SIG-M5 treated with dmso at 0.1 percent for 504 hours (cell line): Measurements from ENCODE around the gene PFN1.

Source experiments
- DNase-seq: peaks from one replicate; lab custom pipeline; 2025; ENCODE audit not compliant: unreplicated experiment; lab: John Stamatoyannopoulos, UW

Gene PFN1

DNA sequence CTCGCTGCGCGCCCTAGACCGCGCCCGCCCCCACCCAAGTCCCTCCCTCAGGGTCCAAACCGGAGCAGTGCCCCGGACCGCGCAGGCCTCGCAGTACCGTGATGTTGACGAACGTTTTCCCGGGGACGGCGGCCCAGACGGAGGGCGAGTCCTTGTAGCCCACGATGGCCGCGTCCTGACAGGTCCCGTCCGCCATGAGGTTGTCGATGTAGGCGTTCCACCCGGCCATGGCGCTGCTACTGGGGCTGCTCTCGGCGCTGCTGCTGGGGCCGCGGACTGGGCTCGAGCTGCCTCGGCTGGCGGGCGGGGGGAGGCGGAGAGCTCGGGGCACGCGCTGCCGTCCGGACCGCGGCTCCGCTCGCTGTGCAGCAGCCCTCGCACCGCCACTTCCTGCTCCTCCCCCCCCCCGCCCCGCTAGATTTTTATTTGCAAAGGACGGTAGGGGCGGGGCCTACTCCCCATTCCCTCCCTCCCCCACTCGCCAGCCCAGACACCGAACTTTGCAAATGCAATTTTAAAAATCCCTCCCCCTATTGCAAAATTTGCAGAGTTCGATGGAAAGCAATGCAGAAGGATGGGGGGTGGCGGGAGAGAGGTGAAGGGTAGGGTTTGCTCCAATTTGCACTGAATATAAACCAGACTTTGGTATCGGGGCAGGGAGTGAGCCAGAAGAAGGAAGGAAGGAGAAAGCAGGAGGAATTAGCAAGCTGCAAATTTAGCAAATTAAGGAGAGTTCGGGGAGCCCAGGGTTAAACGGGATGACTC is at the start of gene PFN1:
TSS of gene PFN1 (minus strand) at position 365 of the 765 bp plus-strand sequence. CDS start at position 229, 136 bp downstream.
- DNase-seq: peak; percentile 93

DNA sequence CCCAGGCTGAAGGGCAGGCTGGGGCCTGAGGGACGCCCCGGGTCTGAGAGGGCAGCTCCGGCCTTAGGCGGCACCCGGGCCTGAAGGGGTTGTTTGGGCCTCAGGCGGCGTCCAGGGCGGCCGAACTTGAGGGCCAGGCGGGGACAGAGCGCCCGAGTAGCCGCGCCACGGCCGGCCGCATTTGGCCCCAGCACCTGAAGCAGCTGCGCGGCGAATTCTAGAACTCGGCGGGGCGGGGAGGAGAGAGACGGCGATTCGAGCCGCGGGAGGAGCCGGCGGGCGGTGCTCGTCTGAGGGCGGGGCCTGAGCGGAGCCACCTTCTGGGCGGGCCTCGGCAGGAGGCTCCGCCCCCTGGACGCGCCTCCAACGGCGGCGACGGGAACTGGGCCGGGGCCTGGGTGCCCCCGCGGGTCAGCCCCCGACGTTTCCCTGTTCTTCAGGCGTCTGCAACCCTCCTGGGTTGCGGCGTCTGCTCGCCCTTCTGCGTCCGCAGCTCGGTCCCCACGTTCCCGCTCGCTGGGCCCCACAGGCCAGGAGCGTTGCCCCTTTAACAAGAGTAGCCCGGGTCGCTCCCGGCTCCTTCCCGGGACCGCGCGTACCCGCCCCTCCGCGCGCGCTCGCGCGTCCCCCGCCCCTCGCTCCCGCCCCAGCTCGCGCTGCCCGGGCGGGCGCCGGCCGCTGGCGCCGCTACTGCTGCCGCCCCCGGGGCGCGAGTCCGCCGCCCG is 49.1 kb upstream of the PFN1 start, which contains the start of the genes INCA1 and KIF1C:
TSS of gene INCA1 (minus strand) at position 221 of the 725 bp plus-strand sequence. CDS start 3,085 bp downstream, outside the sequence.
TSS of gene KIF1C (plus strand) at position 649 of the 725 bp plus-strand sequence. CDS start 2,297 bp downstream, outside the sequence.
- DNase-seq: peak; percentile 81

GRCh38 chr17:4994081-4994595 is 45.8 kb upstream of the PFN1 start:
- no peak for DNase-seq

GRCh38 chr17:4987767-4988567 is 39.6 kb upstream of the PFN1 start:
- no peak for DNase-seq

DNA sequence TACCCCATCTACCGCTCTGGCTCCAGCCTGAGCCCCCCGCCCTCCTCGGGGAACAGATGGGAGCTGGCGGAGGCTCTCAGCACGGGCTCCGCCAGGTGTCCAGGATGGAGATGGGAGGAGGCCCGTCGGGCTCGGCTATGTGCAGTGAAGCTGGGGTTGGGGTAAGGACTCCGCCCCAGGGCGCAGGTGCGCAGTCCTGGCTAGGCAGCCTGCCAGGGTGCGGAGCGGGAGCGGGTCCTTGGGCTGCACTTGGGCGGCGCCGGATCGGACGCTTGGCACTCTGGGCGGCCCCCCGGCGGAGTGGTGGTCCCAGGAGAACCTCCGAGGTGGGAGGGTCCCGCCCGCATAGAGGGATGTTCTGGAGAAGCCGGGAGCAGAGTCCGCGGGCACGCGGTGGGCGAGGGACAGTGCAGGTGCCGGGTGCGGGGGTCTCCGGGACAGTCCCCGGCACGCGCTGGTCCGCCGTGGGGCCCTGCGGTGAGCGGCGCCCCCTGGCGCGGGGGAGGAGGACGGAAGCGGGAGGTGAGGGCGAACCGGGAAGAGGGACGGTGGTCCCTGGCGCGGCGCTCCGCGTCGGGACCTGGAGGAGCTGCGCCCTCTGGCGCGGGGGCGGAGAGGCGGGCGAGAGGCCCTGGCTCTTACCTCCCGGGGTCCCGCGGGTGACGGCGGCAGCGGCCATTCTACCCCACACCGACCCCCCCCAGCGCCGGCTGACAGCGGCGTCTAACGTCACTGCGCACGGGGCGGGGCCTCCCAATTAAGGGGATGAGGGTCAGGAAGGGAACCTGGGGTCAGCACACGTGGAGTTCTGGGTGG is 38.8 kb upstream of the PFN1 start, which contains the start of gene CAMTA2:
TSS of gene CAMTA2 (minus strand) at position 725 of the 816 bp plus-strand sequence. CDS start 1,453 bp downstream, outside the sequence.
- peak; percentile 72 for DNase-seq

GRCh38 chr17:4986403-4986802 is 38.1 kb upstream of the PFN1 start:
- no peak for DNase-seq

GRCh38 chr17:4982305-4982704 is 34.0 kb upstream of the PFN1 start:
- no peak for DNase-seq

GRCh38 chr17:4980644-4981216 is 32.4 kb upstream of the PFN1 start:
- DNase-seq: peak; percentile 39

GRCh38 chr17:4978726-4979125 is 30.4 kb upstream of the PFN1 start:
- peak; percentile 68 for DNase-seq

- no peak for DNase-seq
Measured at GRCh38 chr17:4974115-4974670, 25.9 kb upstream of the PFN1 start.

- no peak for DNase-seq
Measured at GRCh38 chr17:4973256-4974114, 25.2 kb upstream of the PFN1 start.

GRCh38 chr17:4972752-4973151 is 24.4 kb upstream of the PFN1 start:
- no peak for DNase-seq

DNA sequence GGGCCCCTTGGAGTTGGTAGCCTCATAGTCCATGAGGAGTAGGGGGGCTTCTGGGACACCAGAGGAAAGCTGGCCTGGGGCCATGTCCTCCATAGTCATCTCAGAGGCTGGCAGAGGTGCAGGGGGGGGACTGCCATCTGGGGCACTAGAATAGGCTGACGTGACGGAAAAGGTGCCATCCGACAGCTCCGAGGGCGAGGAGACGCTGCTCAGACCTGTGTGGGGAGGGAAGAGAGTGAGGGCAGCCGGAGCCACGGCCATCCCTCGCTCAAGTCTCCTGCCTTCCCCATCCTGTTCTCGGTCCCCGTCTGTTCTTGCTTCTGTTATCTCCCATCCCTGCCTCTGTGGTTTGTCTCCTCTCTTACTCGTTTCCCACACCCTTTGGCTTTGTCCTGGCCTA is 24.0 kb upstream of the PFN1 start:
- DNase-seq: no peak

DNA sequence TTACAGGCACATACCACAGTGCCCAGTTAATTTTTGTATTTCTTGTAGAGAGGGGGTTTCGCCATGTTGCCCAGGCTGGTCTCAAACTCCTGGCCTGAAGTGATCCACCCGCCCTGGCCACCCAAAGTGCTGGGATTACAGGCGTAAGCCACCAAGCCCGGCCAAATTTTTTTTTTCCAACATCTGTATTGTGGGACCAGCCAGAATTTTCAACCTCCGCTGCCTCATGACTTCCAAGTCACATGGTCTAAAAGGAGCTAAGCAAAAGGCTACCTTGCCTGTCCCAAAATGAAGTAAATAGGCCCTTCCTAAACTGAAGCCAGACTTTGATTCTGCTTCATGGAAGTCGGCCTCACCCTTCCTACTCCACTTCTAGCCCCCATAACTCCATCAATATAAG is 23.5 kb upstream of the PFN1 start:
- DNase-seq: no peak

DNA sequence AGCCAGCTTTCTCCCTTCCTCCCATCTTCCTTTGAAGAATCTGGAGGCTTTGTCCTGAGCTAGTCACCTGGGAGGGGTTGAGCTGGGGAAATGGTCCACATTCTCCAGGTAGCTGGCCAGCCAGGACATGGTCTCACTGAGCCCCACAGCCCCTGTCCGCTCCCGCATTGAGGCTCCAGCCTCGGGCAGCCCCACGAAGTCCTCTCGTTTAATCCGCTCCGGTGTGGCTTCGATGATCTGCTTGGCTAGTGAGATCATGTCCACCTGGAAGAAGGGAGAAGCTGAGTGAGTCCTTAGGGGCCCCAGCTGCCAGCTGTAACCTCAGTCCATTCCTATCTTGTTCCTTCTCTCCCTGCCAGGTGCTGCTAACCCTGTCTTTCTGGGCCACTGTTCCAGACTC is 21.9 kb upstream of the PFN1 start:
- DNase-seq: no peak

DNA sequence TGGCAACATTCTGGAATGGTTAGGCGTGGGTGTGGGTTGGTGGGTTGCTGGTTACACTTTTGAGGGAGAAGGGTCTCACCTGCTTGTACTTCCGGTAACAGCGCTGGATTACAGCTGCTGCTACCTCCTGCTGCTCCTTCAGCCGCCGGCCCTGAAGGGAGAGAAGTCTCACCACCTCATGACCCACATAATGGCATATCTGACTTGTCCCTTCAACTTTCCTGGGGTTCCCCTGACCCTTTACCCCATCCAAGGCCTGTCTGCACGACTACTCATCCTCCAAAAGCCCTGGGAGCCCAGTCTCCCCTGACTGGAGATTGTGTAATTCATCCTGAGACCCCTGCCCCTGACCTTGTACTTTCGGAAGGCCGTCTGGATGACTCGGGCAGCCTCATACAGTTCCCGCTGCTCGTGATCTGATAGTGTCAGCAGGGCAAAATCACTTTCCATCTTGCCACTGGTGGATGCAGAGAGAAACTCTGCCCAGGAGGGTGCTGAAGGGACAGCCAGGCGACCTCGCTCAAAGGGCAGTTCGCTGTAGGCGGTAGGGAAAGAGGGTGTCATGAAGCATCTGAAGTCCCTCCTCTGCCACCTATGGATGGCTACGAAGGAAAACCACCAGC is 21.3 kb upstream of the PFN1 start:
- DNase-seq: no peak

DNA sequence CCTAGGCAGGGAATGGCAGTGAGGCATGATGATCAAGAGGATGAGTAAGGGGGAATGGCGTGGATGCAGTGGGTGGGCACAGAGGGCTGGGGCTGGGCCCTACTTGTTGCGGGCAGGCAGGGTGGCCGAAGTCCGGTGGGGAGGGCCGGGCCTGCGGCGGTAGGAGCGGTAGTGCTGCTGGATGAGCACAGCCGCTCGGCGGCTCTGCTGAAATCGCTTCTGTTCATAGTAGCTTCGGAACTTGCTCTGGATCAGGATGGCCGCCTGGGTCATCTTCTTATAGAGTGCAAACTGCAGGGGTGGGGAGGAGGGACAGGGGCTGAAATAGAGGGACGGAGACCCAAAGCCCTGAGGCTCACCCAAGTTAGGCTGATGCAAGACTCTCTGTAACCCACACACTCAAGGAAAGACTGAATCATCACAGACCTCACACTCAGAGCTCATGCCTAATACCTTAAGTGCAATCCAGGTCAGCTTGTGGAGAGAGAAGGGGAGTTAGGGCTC is 20.8 kb upstream of the PFN1 start:
- peak; percentile 84 for DNase-seq
